ENCODE results near the gene SYNE3. TPM values are rescaled to one million over a fixed set of nuclear protein-coding genes. Genes with fewer than 3 reads are reported as not detected.

The SYNE3 gene
- total RNA-seq, 4 donors from 2014 or later: 46.9 to 109 (median 88.6) TPM

GRCh38 chr14:95557291-95557690 is 40.8 kb upstream of the SYNE3 start:
- no peak for DNase-seq (ENCODE audit: low spot score)
- no peak for TF ChIP-seq CTCF (IDR thresholded peaks at IDR 0.05)
- no peak for ATAC-seq (ENCODE audit: low FRiP score)

DNA sequence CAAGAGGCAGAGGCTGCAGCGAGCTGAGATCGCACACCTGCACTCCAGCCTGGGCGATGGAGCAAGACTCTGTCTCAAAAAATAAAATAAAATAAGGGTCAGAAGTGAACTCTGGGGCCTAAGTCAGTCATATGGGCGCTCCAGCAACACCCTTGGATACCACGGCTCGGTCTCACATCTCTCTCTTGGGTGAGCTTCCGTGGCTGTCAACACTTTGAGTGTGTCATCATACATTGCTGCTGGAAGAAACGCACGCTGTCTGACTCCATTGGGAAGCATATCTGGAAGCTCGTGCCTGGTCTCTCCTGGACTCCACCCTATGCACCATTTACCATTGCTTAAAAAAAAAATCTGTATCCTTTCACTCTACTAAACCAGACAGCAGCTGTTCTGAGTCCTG is 38.6 kb upstream of the SYNE3 start:
- no peak for TF ChIP-seq CTCF (IDR thresholded peaks at IDR 0.05)
- DNase-seq (ENCODE audit: low spot score) (no peak), ATAC-seq (ENCODE audit: low FRiP score) (no peak)

GRCh38 chr14:95553141-95553540 is 36.7 kb upstream of the SYNE3 start:
- ATAC-seq (ENCODE audit: low FRiP score) (no peak), DNase-seq (ENCODE audit: low spot score) (no peak)
- no peak for TF ChIP-seq CTCF (IDR thresholded peaks at IDR 0.05)

DNA sequence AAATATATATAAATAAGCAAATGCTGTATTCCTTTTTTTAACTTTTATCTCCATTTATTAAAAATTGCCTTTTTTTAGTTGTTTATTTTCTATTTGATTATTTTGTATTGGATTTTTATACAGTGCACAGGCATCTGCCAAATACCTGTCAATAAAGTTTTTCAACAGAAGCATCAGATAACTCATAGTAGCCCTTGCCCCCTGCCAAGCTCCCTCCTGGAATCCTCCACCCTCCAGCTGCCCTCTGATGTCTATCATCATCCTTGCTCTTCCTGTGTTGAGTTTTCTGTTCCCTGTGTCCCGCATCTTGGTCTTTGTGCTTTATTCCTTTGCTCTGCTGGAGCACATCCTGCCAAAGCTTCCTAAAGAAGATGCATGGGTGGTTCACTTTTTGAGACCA is 35.0 kb upstream of the SYNE3 start:
- TF ChIP-seq CTCF (IDR thresholded peaks at IDR 0.05): no peak
- no peak for DNase-seq (ENCODE audit: low spot score)
- no peak for ATAC-seq (ENCODE audit: low FRiP score)

GRCh38 chr14:95549656-95550585 is 33.5 kb upstream of the SYNE3 start:
- TF ChIP-seq CTCF (IDR thresholded peaks at IDR 0.05): no peak
- ATAC-seq (ENCODE audit: low FRiP score) (no peak), DNase-seq (ENCODE audit: low spot score) (no peak)

DNA sequence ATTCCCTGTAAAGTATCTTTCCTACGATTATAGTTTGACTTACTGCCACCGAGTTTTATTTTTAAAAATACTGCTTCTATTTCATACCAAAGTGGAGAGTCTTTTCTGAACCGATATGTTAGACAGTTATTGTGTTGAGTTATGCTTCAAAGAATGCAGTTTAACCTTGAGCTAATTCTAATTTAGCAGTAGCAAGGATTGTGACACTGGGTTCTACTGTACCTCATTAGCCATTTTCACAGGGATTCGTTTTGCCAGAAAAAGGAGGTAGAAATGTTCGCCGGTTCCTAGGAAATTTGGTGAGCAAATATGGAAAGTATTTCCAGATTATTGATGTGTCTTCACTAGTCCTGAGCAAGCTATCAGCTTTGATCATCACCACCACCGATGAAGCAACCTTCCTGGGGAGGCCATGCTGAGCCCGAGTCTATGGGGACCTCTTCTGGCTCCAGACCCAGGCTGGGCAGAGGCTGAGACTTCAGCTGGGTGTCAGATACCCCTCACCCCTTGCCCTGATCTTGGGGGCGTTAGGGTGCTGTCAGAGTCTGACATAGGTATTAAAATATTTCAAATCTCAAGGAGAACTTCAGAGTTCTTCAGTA is 32.0 kb upstream of the SYNE3 start:
- no peak for TF ChIP-seq CTCF (IDR thresholded peaks at IDR 0.05)

More for the DNA sequence above, 32.0 kb upstream of the SYNE3 start:
- ATAC-seq (ENCODE audit: low FRiP score): no peak
- DNase-seq (ENCODE audit: low spot score): no peak

All from omental fat pad (tissue), 4 donors.